A673 (cell line): ENCODE data around the gene SMIM24.

ENCODE experiments used
- CTCF ChIP-seq: fragments of 300-800, 200-600 bp; sonication (generic); conservative IDR thresholded peaks from 2 replicates; pipeline ENCODE4 v1.5.1; 2017; ENCODE audit warnings: low read depth, mild to moderate bottlenecking, antibody characterized with exemption, low read length, moderate library complexity, mixed read lengths
- EZH2 ChIP-seq: fragments of 200-600 bp; sonication (generic); IDR thresholded peaks from 2 replicates; pipeline ENCODE4 v1.6.1; 2017; ENCODE audit warnings: borderline replicate concordance, low read depth, mild to moderate bottlenecking, mixed read lengths, antibody characterized with exemption, low read length; ENCODE audit not compliant: poor library complexity, severe bottlenecking

- no peak for TF ChIP-seq CTCF
- TF ChIP-seq EZH2: no peak
These were observed 48.4 kb upstream of the SMIM24 start for GRCh38 chr19:3528539-3529211.
